Measurements from ENCODE around the gene CHRNA4.
"Not testable (repeated sequence)": the region's sequence is repeated elsewhere in the genome, so short reads cannot be mapped to it uniquely, and the experiment has no call there.

Gene CHRNA4

DNA sequence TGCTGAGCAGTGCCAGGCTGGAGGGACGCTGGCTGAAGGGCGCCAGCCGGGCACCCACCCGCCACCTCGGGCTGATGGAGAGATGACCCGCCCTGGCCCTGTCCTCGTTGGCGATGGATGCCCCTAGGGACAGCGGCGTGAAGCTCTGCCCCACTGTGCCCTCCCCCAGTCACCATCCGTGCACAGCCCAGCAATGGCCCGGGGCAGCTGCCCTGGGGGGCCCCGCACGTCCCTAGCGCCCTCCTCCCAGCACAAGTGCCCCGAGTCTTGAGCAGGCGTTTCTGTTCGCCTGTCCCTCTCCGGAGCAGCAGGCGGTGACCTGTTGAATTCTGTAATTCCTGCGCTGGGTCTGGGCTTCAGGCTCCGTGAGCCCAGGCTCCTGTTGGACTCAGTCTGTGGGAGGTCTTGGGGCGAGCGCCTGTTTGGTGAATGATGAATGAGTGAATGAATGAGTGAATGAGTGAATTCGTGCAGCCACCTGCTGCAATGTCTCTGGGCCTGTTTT is 36.8 kb upstream of the CHRNA4 start:
- no peak for DNase-seq (ENCODE audit: low read depth in 2 of 2, low spot score in 1 of 2)

GRCh38 chr20:63397155-63397843 is 36.1 kb upstream of the CHRNA4 start:
- no peak for DNase-seq (ENCODE audit: low read depth in 2 of 2, low spot score in 1 of 2)

DNA sequence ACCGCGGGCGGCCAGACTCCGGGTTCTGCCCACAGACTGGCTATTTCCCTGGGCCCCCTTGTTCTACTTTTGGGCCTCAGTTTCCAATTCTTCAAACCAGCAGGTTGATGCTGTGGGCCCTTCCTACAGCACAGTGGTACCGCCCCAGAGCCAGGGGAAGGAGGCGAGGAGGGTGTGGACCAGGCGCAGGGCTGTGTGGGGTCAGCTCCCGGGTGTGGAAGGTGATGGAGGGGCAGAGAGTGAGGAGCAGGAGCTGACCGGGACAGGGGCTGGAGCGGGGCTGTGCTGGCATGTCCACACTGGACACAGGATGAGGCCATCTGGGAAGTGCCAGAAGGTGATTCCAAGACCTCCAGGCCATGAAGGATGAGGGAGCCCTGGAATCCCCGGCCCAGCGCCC is 35.2 kb upstream of the CHRNA4 start:
- DNase-seq (ENCODE audit: low read depth in 2 of 2, low spot score in 1 of 2), result no peak

- no peak for DNase-seq (ENCODE audit: low read depth in 2 of 2, low spot score in 1 of 2)
Measured at GRCh38 chr20:63395723-63396122, 34.6 kb upstream of the CHRNA4 start.

GRCh38 chr20:63394920-63395455 is 33.8 kb upstream of the CHRNA4 start:
- DNase-seq (ENCODE audit: low read depth in 2 of 2, low spot score in 1 of 2), result no peak

DNA sequence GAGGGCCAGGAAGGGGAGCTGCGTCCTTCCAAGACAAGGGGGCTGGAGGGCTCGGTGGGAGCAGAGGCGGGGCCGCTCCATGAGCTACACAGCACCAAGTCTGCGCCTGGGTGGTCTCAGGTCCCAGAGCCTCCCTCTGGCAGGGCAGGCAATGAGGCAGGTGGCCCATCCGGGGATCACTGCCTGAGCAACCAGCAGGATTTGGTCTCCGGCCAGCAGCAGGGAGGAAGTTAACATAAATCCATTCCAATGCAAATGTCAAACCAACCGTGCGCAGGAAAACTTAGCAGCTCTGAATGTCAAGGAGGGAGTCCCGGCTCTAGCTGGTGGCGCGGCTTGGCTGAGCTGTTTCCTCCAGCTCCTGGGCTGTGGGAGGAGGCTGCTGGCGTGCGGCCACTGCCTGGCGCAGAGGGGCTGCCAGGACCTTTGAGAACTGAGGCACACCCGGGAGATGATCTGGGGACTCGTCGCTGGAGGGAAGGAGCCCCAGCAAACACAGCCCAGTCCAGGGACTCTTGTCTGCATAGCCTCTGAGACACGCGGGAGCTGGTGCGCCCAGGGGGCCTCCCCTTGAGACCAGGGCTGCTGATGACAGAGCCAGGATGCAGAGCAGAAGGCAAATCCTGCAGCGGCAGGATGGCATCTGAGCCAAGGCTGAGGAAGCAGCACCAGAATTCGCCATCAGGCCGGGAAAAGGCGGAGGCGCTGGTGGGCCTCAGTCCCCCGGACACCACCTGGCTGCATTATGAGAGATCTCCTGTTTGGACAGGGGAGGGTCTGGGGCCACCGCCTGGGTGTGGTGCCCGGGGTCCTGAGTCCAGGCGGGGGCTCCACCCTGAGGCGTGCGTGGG is 33.1 kb upstream of the CHRNA4 start:
- DNase-seq (ENCODE audit: low read depth in 2 of 2, low spot score in 1 of 2), result no peak

DNA sequence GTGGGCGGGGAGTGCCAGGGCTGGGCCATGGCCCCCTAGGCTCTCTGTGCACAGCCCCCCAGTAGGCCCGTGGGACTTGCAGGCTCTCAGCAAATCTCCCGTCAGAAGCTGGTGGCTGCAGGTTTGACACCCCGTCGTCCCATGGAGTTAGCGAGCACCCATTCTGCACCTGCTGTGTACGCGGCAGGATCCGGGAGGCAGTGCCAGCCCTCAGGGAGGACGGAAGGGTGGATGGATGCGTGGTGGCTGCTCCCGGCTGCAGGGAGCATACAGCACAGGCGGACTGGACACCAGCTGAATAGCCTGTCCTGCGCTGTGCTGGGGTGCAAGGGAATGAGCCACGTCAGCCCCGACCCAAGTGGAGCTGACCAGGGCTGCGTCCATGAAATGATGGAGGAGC is 32.4 kb upstream of the CHRNA4 start:
- no peak for DNase-seq (ENCODE audit: low read depth in 2 of 2, low spot score in 1 of 2)

DNA sequence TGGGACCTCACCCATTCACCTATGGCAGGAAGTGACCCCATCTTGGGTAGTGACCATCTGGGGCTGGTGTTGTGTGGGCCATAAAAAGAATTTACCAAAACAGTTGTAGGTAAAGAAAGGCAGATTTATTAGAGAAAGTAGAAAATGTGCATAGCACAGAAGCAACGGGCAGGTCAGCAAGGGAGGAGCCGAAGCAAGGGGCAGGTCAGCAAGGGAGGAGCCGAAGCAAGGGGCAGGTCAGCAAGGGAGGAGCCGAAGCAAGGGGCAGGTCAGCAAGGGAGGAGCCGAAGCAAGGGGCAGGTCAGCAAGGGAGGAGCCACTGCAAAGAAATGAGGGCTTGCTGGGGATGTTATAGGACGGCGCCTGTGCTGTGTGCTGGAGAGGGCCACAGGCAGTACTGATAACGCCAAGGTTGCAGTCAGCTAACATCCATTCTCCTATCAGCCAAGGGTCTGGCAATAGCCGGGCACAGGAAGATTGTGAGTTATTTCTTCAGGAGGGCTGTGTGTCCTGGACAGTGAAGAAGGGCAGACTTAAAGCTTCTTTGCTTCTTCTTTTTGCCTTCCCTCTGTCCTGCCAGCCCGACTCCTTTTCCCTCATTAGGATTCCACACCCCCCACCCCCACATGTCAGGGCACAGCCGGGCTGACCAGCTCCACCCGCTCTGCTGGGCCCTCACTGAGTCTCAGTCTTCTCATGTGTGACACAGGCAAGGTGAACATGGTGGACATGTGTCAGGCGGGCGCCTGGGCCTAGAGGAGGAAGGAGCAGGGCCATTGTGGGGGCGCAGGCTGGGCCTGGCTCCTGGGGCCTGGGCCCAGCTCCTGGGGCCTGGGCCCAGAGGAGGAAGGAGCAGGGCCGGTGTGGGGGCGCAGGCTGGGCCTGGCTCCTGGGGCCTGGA is 31.6 kb upstream of the CHRNA4 start:
- DNase-seq (ENCODE audit: low read depth in 2 of 2, low spot score in 1 of 2), result no peak

DNA sequence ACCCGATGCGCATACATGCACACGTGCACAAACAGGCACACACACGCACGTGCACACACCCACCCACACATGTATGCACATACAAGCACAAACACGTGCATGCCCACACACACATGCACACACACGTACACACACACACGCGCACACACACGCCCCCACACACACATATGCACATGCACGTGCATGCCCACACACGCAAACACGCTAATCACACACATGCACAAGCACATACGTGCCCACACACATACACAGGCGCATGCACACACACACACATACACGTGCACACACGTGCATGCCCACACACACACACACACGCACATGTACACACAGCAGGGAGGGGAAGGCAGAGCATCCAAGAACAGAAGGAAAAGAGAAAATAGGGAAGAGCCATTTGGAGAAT is 26.8 kb upstream of the CHRNA4 start:
- no peak for DNase-seq (ENCODE audit: low read depth in 2 of 2, low spot score in 1 of 2)

DNA sequence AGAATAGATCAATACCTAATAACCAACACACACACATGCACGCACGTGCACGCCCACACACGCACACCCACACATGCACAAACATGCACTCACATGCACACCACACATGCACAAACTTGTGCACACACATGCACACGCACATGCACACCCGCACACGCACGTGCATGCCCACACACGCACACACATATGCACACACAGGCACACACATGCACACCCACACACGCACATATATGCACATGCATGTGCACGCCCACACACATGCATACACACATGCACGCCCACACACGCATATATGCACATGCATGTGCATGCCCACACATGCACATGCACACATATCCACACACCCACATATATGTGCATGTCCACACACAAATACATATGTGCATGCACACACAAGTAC is 26.2 kb upstream of the CHRNA4 start:
- DNase-seq (ENCODE audit: low read depth in 2 of 2, low spot score in 1 of 2), result no peak

DNA sequence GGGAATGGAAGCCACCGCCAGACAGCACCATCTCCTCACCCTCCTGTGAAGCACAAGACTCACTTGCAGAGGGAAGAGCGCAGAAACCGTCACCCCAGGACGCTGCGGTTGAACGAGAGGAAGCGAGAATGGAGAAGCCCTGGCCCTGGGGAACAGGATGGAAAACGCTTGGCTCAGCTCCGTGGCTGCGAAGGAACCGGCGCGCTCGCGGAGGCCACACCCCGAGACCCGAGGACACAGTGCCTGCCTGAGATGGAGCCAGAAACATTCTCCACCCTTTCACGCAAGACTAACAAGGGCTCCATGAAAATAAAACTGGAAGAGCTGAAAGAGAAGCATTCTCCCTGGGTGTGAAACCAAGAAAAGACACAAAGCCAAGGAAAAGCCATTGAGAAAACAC is 25.3 kb upstream of the CHRNA4 start:
- DNase-seq (ENCODE audit: low read depth in 2 of 2, low spot score in 1 of 2), result no peak

DNA sequence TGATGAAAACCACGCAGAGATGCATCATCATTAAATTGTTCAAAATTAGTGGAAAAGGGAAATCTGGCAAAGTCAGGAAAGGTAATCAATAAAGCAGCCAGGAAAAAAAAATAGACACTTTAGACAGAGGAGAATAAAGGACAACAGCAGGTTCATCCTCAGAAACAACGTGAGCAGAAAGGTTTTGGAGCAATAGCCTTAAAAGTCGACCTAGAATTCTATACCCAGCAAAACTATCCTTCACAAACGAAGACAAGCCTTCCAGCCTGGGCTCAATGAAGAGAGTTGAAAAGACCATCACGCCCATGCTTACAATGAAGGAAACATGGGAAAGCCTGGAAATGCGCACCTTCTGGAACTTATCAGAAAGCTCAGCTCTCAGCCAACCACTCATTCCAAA is 24.7 kb upstream of the CHRNA4 start:
- no peak for DNase-seq (ENCODE audit: low read depth in 2 of 2, low spot score in 1 of 2)

GRCh38 chr20:63384336-63384735 is 23.2 kb upstream of the CHRNA4 start:
- no peak for DNase-seq (ENCODE audit: low read depth in 2 of 2, low spot score in 1 of 2)

GRCh38 chr20:63383556-63383955 is 22.4 kb upstream of the CHRNA4 start:
- no peak for DNase-seq (ENCODE audit: low read depth in 2 of 2, low spot score in 1 of 2)

GRCh38 chr20:63382551-63383300 is 21.6 kb upstream of the CHRNA4 start:
- no peak for DNase-seq (ENCODE audit: low read depth in 2 of 2, low spot score in 1 of 2)

- no peak for DNase-seq (ENCODE audit: low read depth in 2 of 2, low spot score in 1 of 2)
Measured at GRCh38 chr20:63381781-63382431, 20.8 kb upstream of the CHRNA4 start.

- DNase-seq (ENCODE audit: low read depth in 2 of 2, low spot score in 1 of 2), result no peak
Measured at GRCh38 chr20:63380346-63380870, 19.3 kb upstream of the CHRNA4 start.

GRCh38 chr20:63379872-63380271 is 18.7 kb upstream of the CHRNA4 start:
- not testable (repeated sequence) for DNase-seq (ENCODE audit: low read depth in 2 of 2, low spot score in 1 of 2)

DNA sequence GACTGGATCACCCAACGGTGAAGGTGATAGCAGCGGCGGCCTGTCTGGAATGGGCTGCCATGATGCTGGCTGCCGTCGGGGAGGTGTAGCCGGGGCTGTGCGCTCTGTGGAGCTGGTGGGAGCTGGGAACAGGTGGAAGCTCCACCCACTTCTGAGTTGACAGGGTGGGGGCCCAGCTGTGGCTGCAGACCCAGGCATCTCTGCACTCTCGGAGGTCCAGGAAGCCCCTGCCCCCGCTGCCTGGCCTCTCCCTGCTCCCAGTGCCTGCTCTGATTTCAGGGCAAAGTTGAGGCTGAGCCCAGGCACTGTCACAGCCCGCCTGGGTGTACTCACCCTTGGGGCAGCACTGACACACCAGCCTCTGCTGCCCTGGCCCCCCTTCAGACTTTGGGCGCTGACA is 18.1 kb upstream of the CHRNA4 start:
- no peak for DNase-seq (ENCODE audit: low read depth in 2 of 2, low spot score in 1 of 2)

DNA sequence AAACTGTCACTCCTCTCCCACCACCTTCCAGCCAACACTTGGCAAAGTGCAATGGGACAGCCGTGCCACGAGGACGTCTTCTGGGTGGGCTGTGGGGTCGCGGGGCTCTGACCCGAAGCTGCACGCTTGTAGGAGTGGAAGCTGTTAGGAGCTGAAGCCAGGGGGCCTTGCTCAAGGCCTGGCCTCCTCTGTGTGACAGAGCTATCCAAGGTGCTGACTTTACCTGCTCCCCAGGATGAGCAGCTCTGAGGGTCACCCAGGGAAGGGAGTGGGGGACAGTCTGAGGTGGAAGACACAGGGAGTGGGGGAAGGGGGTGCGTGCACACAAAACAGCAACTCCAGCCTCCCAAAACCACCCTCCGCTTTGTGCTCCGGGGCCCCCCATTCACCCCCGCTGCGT is 17.5 kb upstream of the CHRNA4 start:
- no peak for DNase-seq (ENCODE audit: low read depth in 2 of 2, low spot score in 1 of 2)

Data from stimulated activated CD8-positive, alpha-beta memory T cell treated with anti-CD3 and anti-CD28 coated beads, Interleukin-4, amount 100 ng/mL, for 4 hours (primary cell).